Prostate gland (tissue), 2 donors: ENCODE results near the gene ZFR.

Experiments
- POLR2A ChIP-seq: fragments of 450-650 bp; IDR thresholded peaks from one replicate; pipeline ENCODE4 v1.6.1; 2016; ENCODE audit warnings: antibody characterized with exemption, mild to moderate bottlenecking
- POLR2AphosphoS5 ChIP-seq: sonication (generic); formaldehyde crosslinking; IDR thresholded peaks from one replicate; pipeline ENCODE4 v1.6.1; 2017; ENCODE audit warnings: antibody characterized with exemption
- TF ChIP-seq, protein P1 (sequence below), 4 experiments: fragments of 200-600 bp in 2 of 4; fragments of 450-650 bp in 2 of 4; sonication (generic) in 2 of 4; IDR thresholded peaks; 1 replicate in 3 of 4; 2 replicates in 1 of 4; pipeline ENCODE4 v1.5.1; 2016 to 2019; ENCODE audit warnings: antibody characterized with exemption in 4 of 4, mild to moderate bottlenecking in 2 of 4, moderate library complexity in 2 of 4

DNA sequence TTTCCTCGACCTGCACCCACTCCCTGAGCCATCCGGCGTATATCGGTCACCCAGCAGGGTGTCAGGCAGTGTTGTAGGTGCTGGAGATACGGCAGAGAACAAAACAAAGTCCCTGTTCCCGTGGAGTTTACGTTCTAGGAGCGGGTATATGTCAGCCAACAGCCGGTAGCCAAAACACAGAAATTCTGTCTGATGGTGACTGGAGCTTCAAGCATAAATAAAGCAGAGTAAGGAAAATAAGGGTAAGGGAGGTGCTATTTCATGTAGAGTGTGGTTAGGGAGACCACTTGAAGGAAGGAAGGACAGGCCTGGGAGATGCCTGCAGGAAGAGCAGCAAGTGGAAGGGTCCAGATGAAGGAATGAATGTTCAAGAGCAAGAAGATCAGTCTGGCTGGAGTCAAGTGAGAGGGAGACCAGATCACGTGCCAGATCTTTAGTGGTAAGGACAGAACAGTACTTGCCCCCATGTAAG, 783 bp upstream of the ZFR start:
- TF ChIP-seq POLR2AphosphoS5 = no peak
- TF ChIP-seq, protein P1, sequence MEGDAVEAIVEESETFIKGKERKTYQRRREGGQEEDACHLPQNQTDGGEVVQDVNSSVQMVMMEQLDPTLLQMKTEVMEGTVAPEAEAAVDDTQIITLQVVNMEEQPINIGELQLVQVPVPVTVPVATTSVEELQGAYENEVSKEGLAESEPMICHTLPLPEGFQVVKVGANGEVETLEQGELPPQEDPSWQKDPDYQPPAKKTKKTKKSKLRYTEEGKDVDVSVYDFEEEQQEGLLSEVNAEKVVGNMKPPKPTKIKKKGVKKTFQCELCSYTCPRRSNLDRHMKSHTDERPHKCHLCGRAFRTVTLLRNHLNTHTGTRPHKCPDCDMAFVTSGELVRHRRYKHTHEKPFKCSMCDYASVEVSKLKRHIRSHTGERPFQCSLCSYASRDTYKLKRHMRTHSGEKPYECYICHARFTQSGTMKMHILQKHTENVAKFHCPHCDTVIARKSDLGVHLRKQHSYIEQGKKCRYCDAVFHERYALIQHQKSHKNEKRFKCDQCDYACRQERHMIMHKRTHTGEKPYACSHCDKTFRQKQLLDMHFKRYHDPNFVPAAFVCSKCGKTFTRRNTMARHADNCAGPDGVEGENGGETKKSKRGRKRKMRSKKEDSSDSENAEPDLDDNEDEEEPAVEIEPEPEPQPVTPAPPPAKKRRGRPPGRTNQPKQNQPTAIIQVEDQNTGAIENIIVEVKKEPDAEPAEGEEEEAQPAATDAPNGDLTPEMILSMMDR (IDR thresholded peaks at IDR 0.05) = no peak
- no peak for TF ChIP-seq POLR2A
